SK-N-MC (cell line): Measurements from ENCODE around the gene FDX2.

Experiments
- EZH2 ChIP-seq: fragments of 200-600 bp; sonication (generic); IDR thresholded peaks from one replicate; pipeline ENCODE4 v1.6.1; 2017; ENCODE audit warnings: antibody characterized with exemption
- POLR2AphosphoS5 ChIP-seq: IDR thresholded peaks from 2 replicates; pipeline ENCODE4 v1.6.1; 2012; ENCODE audit warnings: mild to moderate bottlenecking, low read depth, low read length, borderline replicate concordance

DNA sequence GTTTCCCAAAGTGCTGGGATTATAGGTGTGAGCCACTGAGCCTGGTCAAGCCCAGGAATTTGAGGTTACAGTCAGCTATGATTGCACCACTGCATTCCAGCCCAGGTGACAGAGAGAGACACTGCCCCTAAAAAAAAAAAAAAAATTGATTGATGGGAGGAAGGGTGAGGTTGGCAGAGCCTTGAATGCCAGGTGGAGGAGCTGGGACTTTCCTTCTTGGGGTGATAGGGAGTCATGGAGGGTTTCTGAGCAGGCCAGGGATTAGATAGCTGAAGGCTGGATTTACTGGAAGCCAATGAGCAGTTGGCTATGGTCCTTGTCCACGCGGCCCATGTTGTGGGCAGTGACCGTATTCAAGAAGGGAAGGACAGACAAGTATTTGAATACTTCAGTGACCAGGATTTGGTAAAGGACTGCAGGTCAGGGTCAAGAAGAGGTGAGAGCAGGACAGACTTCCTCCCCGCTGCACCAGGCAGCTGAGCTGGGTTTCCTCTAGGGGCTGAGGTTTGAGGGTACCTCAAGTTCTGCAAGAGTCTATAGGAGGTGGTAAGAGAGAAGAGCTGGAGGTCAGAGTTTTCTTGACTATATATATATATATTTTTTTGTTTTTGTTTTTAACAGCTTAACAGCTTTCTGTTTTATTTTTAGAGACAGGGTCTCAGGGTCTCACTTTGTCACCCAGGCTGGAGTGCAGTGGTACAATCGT lies 35.9 kb downstream of the FDX2 start:
- TF ChIP-seq EZH2 (no peak), POLR2AphosphoS5 (no peak)
